ENCODE data around the gene TSPEAR. TPM values are rescaled to one million over a fixed set of nuclear protein-coding genes. Genes with fewer than 3 reads are reported as not detected.

Gene TSPEAR
- total RNA-seq, 1 experiment from 2014 or later = not detected

- H2AFZ ChIP-seq (ENCODE audit: low read length) = no peak overlapping the region
- no peaks in the 10 kb centered on the region for H3K27me3 ChIP-seq (ENCODE audit: low read length)
- H4K20me1 ChIP-seq (ENCODE audit: insufficient read depth, low read depth, low read length) = peaks cover 4% of the 10 kb centered on the region; the same call in 1 of the 2 replicates
- H3K9ac ChIP-seq (ENCODE audit: low read length) = no peak overlapping the region
- H3K36me3 ChIP-seq (ENCODE audit: insufficient read depth, low read length) = no peaks in the 10 kb centered on the region
- peaks cover 6% of the 10 kb centered on the region for H3K4me1 ChIP-seq (ENCODE audit: low read length)
- no peak overlapping the region for H3K4me2 ChIP-seq (ENCODE audit: low read depth, low read length, poor library complexity, severe bottlenecking)
- no peaks in the 10 kb centered on the region for H3K9me2 ChIP-seq (replicated peaks; ENCODE audit: insufficient read depth, low read length)
- no peak for DNase-seq
- no peak overlapping the region for H3K4me3 ChIP-seq (ENCODE audit: low read length)
- no peak overlapping the region for H3K27ac ChIP-seq (ENCODE audit: low read length)
- no peaks in the 10 kb centered on the region for H3K79me2 ChIP-seq (ENCODE audit: low read length)
- H3K9me3 ChIP-seq (ENCODE audit: low read length) = no peaks in the 10 kb centered on the region; the same call in 1 of the 2 replicates
Measured at GRCh38 chr21:44514746-44515358, 196.5 kb downstream of the TSPEAR start.

GRCh38 chr21:44514218-44514520 is 197.2 kb downstream of the TSPEAR start:
- H3K79me2 ChIP-seq (ENCODE audit: low read length) = no peaks in the 10 kb centered on the region
- H3K27ac ChIP-seq (ENCODE audit: low read length) = no peak overlapping the region
- H3K27me3 ChIP-seq (ENCODE audit: low read length) = no peaks in the 10 kb centered on the region
- peaks cover 6% of the 10 kb centered on the region; the same call in 1 of the 2 replicates for H4K20me1 ChIP-seq (ENCODE audit: insufficient read depth, low read depth, low read length)
- H3K9ac ChIP-seq (ENCODE audit: low read length) = no peak overlapping the region
- no peak for DNase-seq
- no peaks in the 10 kb centered on the region for H3K9me2 ChIP-seq (replicated peaks; ENCODE audit: insufficient read depth, low read length)
- H3K4me3 ChIP-seq (ENCODE audit: low read length) = no peak overlapping the region
- H2AFZ ChIP-seq (ENCODE audit: low read length) = no peak overlapping the region
- H3K36me3 ChIP-seq (ENCODE audit: insufficient read depth, low read length) = no peaks in the 10 kb centered on the region
- H3K4me2 ChIP-seq (ENCODE audit: low read depth, low read length, poor library complexity, severe bottlenecking) = no peak overlapping the region
- H3K4me1 ChIP-seq (ENCODE audit: low read length) = peaks cover 6% of the 10 kb centered on the region
- H3K9me3 ChIP-seq (ENCODE audit: low read length) = no peaks in the 10 kb centered on the region; the same call in 1 of the 2 replicates

GRCh38 chr21:44513389-44514217 is 197.8 kb downstream of the TSPEAR start:
- Histone ChIP-seq H3K9me2 (replicated peaks; ENCODE audit: insufficient read depth, low read length) (no peaks in the 10 kb centered on the region), H3K9me3 (ENCODE audit: low read length) (no peaks in the 10 kb centered on the region; the same call in 1 of the 2 replicates), H3K79me2 (ENCODE audit: low read length) (no peaks in the 10 kb centered on the region), H3K27ac (ENCODE audit: low read length) (no peak overlapping the region), H4K20me1 (ENCODE audit: insufficient read depth, low read depth, low read length) (peaks cover 6% of the 10 kb centered on the region; the same call in 1 of the 2 replicates), H3K27me3 (ENCODE audit: low read length) (no peaks in the 10 kb centered on the region), H3K9ac (ENCODE audit: low read length) (no peak overlapping the region), H3K4me1 (ENCODE audit: low read length) (peaks cover 6% of the 10 kb centered on the region), H3K4me3 (ENCODE audit: low read length) (no peak overlapping the region), H3K4me2 (ENCODE audit: low read depth, low read length, poor library complexity, severe bottlenecking) (no peak overlapping the region), H2AFZ (ENCODE audit: low read length) (no peak overlapping the region), H3K36me3 (ENCODE audit: insufficient read depth, low read length) (no peaks in the 10 kb centered on the region)
- DNase-seq = no peak

- Histone ChIP-seq H3K4me3 (ENCODE audit: low read length) (no peak overlapping the region), H3K79me2 (ENCODE audit: low read length) (no peaks in the 10 kb centered on the region), H2AFZ (ENCODE audit: low read length) (no peak overlapping the region), H3K36me3 (ENCODE audit: insufficient read depth, low read length) (no peaks in the 10 kb centered on the region), H3K4me2 (ENCODE audit: low read depth, low read length, poor library complexity, severe bottlenecking) (no peak overlapping the region), H3K4me1 (ENCODE audit: low read length) (peaks cover 6% of the 10 kb centered on the region), H4K20me1 (ENCODE audit: insufficient read depth, low read depth, low read length) (peaks cover 6% of the 10 kb centered on the region; the same call in 1 of the 2 replicates), H3K27ac (ENCODE audit: low read length) (no peak overlapping the region), H3K27me3 (ENCODE audit: low read length) (no peaks in the 10 kb centered on the region), H3K9ac (ENCODE audit: low read length) (no peak overlapping the region), H3K9me2 (replicated peaks; ENCODE audit: insufficient read depth, low read length) (no peaks in the 10 kb centered on the region), H3K9me3 (ENCODE audit: low read length) (no peaks in the 10 kb centered on the region; the same call in 1 of the 2 replicates)
- DNase-seq = no peak
Measured at GRCh38 chr21:44512496-44513388, 198.6 kb downstream of the TSPEAR start.

GRCh38 chr21:44511938-44512275 is 199.5 kb downstream of the TSPEAR start:
- no peak overlapping the region for H2AFZ ChIP-seq (ENCODE audit: low read length)
- H3K9me3 ChIP-seq (ENCODE audit: low read length) = no peaks in the 10 kb centered on the region
- no peak overlapping the region for H3K4me2 ChIP-seq (ENCODE audit: low read depth, low read length, poor library complexity, severe bottlenecking)
- H3K4me1 ChIP-seq (ENCODE audit: low read length) = peaks cover 6% of the 10 kb centered on the region
- H3K9me2 ChIP-seq (replicated peaks; ENCODE audit: insufficient read depth, low read length) = no peaks in the 10 kb centered on the region
- peaks cover 6% of the 10 kb centered on the region; the same call in 1 of the 2 replicates for H4K20me1 ChIP-seq (ENCODE audit: insufficient read depth, low read depth, low read length)
- H3K4me3 ChIP-seq (ENCODE audit: low read length) = no peak overlapping the region
- no peaks in the 10 kb centered on the region for H3K27me3 ChIP-seq (ENCODE audit: low read length)
- no peak overlapping the region for H3K9ac ChIP-seq (ENCODE audit: low read length)
- H3K79me2 ChIP-seq (ENCODE audit: low read length) = no peaks in the 10 kb centered on the region
- H3K27ac ChIP-seq (ENCODE audit: low read length) = no peak overlapping the region
- no peak for DNase-seq
- no peaks in the 10 kb centered on the region for H3K36me3 ChIP-seq (ENCODE audit: insufficient read depth, low read length)

GRCh38 chr21:44511219-44511937 is 200.0 kb downstream of the TSPEAR start:
- H3K27me3 ChIP-seq (ENCODE audit: low read length) = no peaks in the 10 kb centered on the region
- H2AFZ ChIP-seq (ENCODE audit: low read length) = no peak overlapping the region
- H3K36me3 ChIP-seq (ENCODE audit: insufficient read depth, low read length) = no peaks in the 10 kb centered on the region
- H3K4me1 ChIP-seq (ENCODE audit: low read length) = peaks cover 6% of the 10 kb centered on the region
- H3K4me2 ChIP-seq (ENCODE audit: low read depth, low read length, poor library complexity, severe bottlenecking) = no peak overlapping the region
- H3K4me3 ChIP-seq (ENCODE audit: low read length) = no peak overlapping the region
- no peak overlapping the region for H3K9ac ChIP-seq (ENCODE audit: low read length)
- H3K79me2 ChIP-seq (ENCODE audit: low read length) = no peaks in the 10 kb centered on the region
- no peaks in the 10 kb centered on the region for H3K9me3 ChIP-seq (ENCODE audit: low read length)
- DNase-seq = no peak
- no peaks in the 10 kb centered on the region for H3K9me2 ChIP-seq (replicated peaks; ENCODE audit: insufficient read depth, low read length)
- no peak overlapping the region for H3K27ac ChIP-seq (ENCODE audit: low read length)
- peaks cover 6% of the 10 kb centered on the region; the same call in 1 of the 2 replicates for H4K20me1 ChIP-seq (ENCODE audit: insufficient read depth, low read depth, low read length)

GRCh38 chr21:44510508-44511218 is 200.7 kb downstream of the TSPEAR start:
- DNase-seq = peak; percentile 87
- Histone ChIP-seq H2AFZ (ENCODE audit: low read length) (no peak overlapping the region), H3K9ac (ENCODE audit: low read length) (no peak overlapping the region), H3K4me1 (ENCODE audit: low read length) (peaks cover 6% of the 10 kb centered on the region), H3K4me3 (ENCODE audit: low read length) (no peak overlapping the region), H3K36me3 (ENCODE audit: insufficient read depth, low read length) (no peaks in the 10 kb centered on the region), H4K20me1 (ENCODE audit: insufficient read depth, low read depth, low read length) (peaks cover 6% of the 10 kb centered on the region; the same call in 1 of the 2 replicates), H3K27ac (ENCODE audit: low read length) (no peak overlapping the region), H3K27me3 (ENCODE audit: low read length) (no peaks in the 10 kb centered on the region), H3K9me2 (replicated peaks; ENCODE audit: insufficient read depth, low read length) (no peaks in the 10 kb centered on the region), H3K79me2 (ENCODE audit: low read length) (no peaks in the 10 kb centered on the region), H3K9me3 (ENCODE audit: low read length) (no peaks in the 10 kb centered on the region), H3K4me2 (ENCODE audit: low read depth, low read length, poor library complexity, severe bottlenecking) (peak overlapping the region; percentile 41)
